OCI-LY1 (cell line): Measurements from ENCODE around the gene MTX2.
"Not testable (repeated sequence)": the region's sequence is repeated elsewhere in the genome, so short reads cannot be mapped to it uniquely, and the experiment has no call there.

Experiments
- H2AFZ ChIP-seq: fragments of 200-600 bp; sonication (generic), shearing (Covaris generic); 2 replicates; pipeline ENCODE4 v1.6.0; 2014; ENCODE audit warnings: antibody characterized with exemption, mild to moderate bottlenecking, low read length
- H3F3A ChIP-seq: fragments of 200-600 bp; sonication (generic), shearing (Covaris generic); 2 replicates; pipeline ENCODE4 v1.6.0; 2014; ENCODE audit warnings: mild to moderate bottlenecking, antibody characterized with exemption, low read length, moderate library complexity; ENCODE audit not compliant: insufficient read depth
- H3K27ac ChIP-seq: fragments of 200-600 bp; sonication (generic); 2 replicates; pipeline ENCODE4 v1.5.1; 2014; ENCODE audit warnings: low read length, mixed run types, mild to moderate bottlenecking, low read depth; ENCODE audit not compliant: poor library complexity, severe bottlenecking
- H3K27me3 ChIP-seq: fragments of 200-600 bp; sonication (generic); 2 replicates; pipeline ENCODE4 v1.6.0; 2014; ENCODE audit warnings: antibody characterized with exemption, mild to moderate bottlenecking, low read length, moderate library complexity; ENCODE audit not compliant: insufficient read depth
- H3K36me3 ChIP-seq: fragments of 200-600 bp; sonication (generic); 2 replicates; pipeline ENCODE4 v1.6.1; 2014; ENCODE audit warnings: mild to moderate bottlenecking, antibody characterized with exemption, low read length, moderate library complexity, mixed read lengths; ENCODE audit not compliant: insufficient read depth
- H3K4me1 ChIP-seq: fragments of 200-600 bp; sonication (generic); 2 replicates; pipeline ENCODE4 v1.5.1; 2014; ENCODE audit warnings: mild to moderate bottlenecking, low read length, moderate library complexity; ENCODE audit not compliant: insufficient read depth, severe bottlenecking
- H3K4me2 ChIP-seq: fragments of 200-600 bp; sonication (generic), shearing (Covaris generic); 2 replicates; pipeline ENCODE4 v1.6.1; 2014; ENCODE audit warnings: low read length
- H3K4me3 ChIP-seq: fragments of 200-600 bp; sonication (generic); 2 replicates; pipeline ENCODE4 v1.5.1; 2014; ENCODE audit warnings: low read length, low read depth, mild to moderate bottlenecking, mixed read lengths; ENCODE audit not compliant: poor library complexity, severe bottlenecking
- H3K79me2 ChIP-seq: fragments of 200-600 bp; shearing (Covaris generic); 2 replicates; pipeline ENCODE4 v1.6.1; 2016; ENCODE audit warnings: mixed run types, low read length, mixed read lengths; ENCODE audit not compliant: insufficient read depth
- H3K9ac ChIP-seq: fragments of 200-600 bp; sonication (generic), shearing (Covaris generic); 2 replicates; pipeline ENCODE4 v1.6.1; 2014; ENCODE audit warnings: mild to moderate bottlenecking, low read length, mixed read lengths
- H3K9me2 ChIP-seq: fragments of 200-600 bp; sonication (generic), shearing (Covaris generic); 2 replicates; pipeline ENCODE4 v1.6.1; 2014; ENCODE audit warnings: low read depth, mild to moderate bottlenecking, low read length, mixed read lengths
- H3K9me3 ChIP-seq: fragments of 200-600 bp; shearing (Covaris generic); 2 replicates; pipeline ENCODE4 v1.6.1; 2014; ENCODE audit warnings: low read length, mixed read lengths
- H4K20me1 ChIP-seq: fragments of 200-600 bp; sonication (generic), shearing (Covaris generic); 2 replicates; pipeline ENCODE4 v1.6.0; 2016; ENCODE audit warnings: mild to moderate bottlenecking, low read length; ENCODE audit not compliant: insufficient read depth
- EZH2 ChIP-seq: fragments of 200-600 bp; sonication (generic), shearing (Covaris generic); IDR thresholded peaks from 2 replicates; pipeline ENCODE4 v1.8.0; 2017; ENCODE audit warnings: borderline replicate concordance, mixed run types, mild to moderate bottlenecking, antibody characterized with exemption, low read length, moderate library complexity, mixed read lengths
- TF ChIP-seq, protein P1 (sequence below): fragments of 200-600 bp; sonication (generic), shearing (Covaris generic); IDR thresholded peaks from 2 replicates; pipeline ENCODE4 v1.5.1; 2017; ENCODE audit warnings: mild to moderate bottlenecking, antibody characterized with exemption, low read length, moderate library complexity, mixed read lengths

The MTX2 gene

DNA sequence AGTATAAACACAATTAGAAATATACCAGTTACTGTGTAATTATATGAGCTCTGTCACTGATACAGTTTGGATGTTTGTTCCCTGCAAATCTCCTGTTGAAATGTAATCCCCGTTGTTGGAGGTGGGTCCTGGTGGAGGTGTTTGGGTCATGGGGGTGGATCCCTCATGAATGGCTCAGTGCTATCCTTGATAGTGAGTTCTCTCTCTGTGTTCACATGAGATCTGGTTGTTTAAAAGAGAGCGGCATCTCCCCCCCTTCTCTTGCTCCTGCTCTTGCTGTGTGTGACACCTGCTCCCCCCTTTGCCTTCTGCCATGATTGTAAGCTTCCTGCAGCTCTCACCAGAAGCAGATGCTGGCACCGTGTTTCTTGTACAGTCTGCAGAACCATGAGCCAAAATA is 24.1 kb downstream of the MTX2 start:
- no peak overlapping the region for H3K9ac ChIP-seq
- no peak overlapping the region for H3K4me2 ChIP-seq
- H3F3A ChIP-seq, result no peaks in the 10 kb centered on the region
- no peaks in the 10 kb centered on the region for H3K27me3 ChIP-seq
- H3K27ac ChIP-seq, result no peak overlapping the region
- no peak overlapping the region for H3K4me3 ChIP-seq
- no peaks in the 10 kb centered on the region for H3K9me2 ChIP-seq
- no peaks in the 10 kb centered on the region for H3K36me3 ChIP-seq
- no peaks in the 10 kb centered on the region for H4K20me1 ChIP-seq
- H3K4me1 ChIP-seq, result peaks cover 10% of the 10 kb centered on the region
- peaks cover 21% of the 10 kb centered on the region for H3K79me2 ChIP-seq
- TF ChIP-seq EZH2, result no peak
- TF ChIP-seq, protein P1, sequence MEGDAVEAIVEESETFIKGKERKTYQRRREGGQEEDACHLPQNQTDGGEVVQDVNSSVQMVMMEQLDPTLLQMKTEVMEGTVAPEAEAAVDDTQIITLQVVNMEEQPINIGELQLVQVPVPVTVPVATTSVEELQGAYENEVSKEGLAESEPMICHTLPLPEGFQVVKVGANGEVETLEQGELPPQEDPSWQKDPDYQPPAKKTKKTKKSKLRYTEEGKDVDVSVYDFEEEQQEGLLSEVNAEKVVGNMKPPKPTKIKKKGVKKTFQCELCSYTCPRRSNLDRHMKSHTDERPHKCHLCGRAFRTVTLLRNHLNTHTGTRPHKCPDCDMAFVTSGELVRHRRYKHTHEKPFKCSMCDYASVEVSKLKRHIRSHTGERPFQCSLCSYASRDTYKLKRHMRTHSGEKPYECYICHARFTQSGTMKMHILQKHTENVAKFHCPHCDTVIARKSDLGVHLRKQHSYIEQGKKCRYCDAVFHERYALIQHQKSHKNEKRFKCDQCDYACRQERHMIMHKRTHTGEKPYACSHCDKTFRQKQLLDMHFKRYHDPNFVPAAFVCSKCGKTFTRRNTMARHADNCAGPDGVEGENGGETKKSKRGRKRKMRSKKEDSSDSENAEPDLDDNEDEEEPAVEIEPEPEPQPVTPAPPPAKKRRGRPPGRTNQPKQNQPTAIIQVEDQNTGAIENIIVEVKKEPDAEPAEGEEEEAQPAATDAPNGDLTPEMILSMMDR, result no peak
- H3K9me3 ChIP-seq, result no peaks in the 10 kb centered on the region
- H2AFZ ChIP-seq, result no peak overlapping the region

DNA sequence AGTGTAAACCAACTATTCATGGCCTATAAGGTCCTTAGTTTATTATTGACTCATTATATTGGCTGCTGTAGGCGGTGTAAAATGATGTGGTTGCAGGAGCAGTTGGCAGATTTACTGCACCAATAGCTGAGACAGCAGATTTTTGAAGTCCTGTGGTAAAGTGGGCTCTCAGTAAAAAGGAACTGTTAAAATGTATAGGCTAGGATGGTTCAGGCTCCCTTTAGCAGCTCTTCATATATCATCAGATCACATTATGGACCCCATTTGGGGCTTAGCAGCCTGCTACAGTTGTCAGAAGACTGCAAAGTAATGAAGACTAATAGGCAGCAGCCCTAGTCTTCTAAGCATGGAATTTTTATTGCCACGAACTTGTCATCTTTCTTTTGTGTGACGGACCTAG is 27.8 kb downstream of the MTX2 start:
- no peaks in the 10 kb centered on the region for H3K36me3 ChIP-seq
- H2AFZ ChIP-seq, result no peak overlapping the region
- H3K4me1 ChIP-seq, result no peaks in the 10 kb centered on the region
- H3K9me2 ChIP-seq, result no peaks in the 10 kb centered on the region
- TF ChIP-seq, protein P1, result no peak
- TF ChIP-seq EZH2, result no peak
- H3K4me2 ChIP-seq, result no peak overlapping the region
- H3K79me2 ChIP-seq, result peaks cover 7% of the 10 kb centered on the region
- H3K27ac ChIP-seq, result no peak overlapping the region
- no peak overlapping the region for H3K4me3 ChIP-seq
- no peaks in the 10 kb centered on the region for H4K20me1 ChIP-seq
- no peak overlapping the region for H3K9ac ChIP-seq
- no peaks in the 10 kb centered on the region for H3F3A ChIP-seq
- no peaks in the 10 kb centered on the region for H3K9me3 ChIP-seq
- H3K27me3 ChIP-seq, result no peaks in the 10 kb centered on the region

DNA sequence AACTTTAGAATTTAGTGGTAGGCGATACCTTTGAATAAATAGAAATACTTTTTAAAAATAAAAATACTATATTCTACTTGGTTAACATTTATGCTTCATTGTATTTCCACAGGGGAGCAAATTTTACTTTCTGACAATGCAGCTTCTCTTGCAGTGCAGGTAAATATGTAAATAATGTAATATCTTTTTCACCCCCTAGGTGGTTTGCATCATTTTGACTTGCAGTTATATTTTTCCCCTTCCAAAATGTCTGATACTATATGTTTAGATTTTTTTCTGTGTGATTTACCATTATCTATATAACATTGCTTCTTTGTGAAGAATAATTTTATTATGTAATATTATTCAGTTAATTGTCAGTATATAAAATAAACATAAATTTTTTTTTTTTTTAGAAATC is 28.5 kb downstream of the MTX2 start:
- H3K4me1 ChIP-seq, result no peaks in the 10 kb centered on the region
- no peaks in the 10 kb centered on the region for H3K9me2 ChIP-seq
- no peaks in the 10 kb centered on the region for H3K27me3 ChIP-seq
- H3K4me2 ChIP-seq, result no peak overlapping the region
- no peak overlapping the region for H3K4me3 ChIP-seq
- no peak overlapping the region for H3K9ac ChIP-seq
- H3F3A ChIP-seq, result no peaks in the 10 kb centered on the region
- TF ChIP-seq EZH2, result no peak
- TF ChIP-seq, protein P1, result no peak
- H4K20me1 ChIP-seq, result no peaks in the 10 kb centered on the region
- H3K36me3 ChIP-seq, result no peaks in the 10 kb centered on the region
- H3K79me2 ChIP-seq, result peaks cover 4% of the 10 kb centered on the region; the same call in 1 of the 2 replicates
- no peak overlapping the region for H2AFZ ChIP-seq
- H3K9me3 ChIP-seq, result no peaks in the 10 kb centered on the region
- H3K27ac ChIP-seq, result no peak overlapping the region

DNA sequence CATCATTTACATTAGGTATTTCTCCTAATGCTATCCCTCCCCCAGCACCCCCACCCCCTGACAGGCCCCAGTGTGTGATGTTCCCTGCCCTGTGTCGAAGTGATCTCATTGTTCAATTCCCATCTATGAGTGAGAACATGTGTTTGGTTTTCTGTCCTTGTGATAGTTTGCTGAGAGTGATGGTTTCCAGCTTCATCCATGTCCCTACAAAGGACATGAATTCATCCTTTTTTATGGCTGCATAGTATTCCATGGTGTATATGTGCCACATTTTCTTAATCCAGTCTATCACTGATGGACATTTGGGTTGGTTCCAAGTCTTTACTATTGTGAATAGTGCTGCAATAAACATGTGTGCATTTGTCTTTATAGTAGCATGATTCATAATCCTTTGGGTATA is 36.8 kb downstream of the MTX2 start:
- not testable (repeated sequence) for H3K4me3 ChIP-seq, H3K9ac ChIP-seq, H3K4me1 ChIP-seq, H3K27me3 ChIP-seq, H3K4me2 ChIP-seq, H3K36me3 ChIP-seq, H3F3A ChIP-seq, H3K79me2 ChIP-seq, H3K27ac ChIP-seq, H3K9me2 ChIP-seq, H2AFZ ChIP-seq, H4K20me1 ChIP-seq, H3K9me3 ChIP-seq
